22Rv1 (cell line): ENCODE measurements around the gene QSER1.

Experiments used
- ZFX ChIP-seq: fragments of 450-650 bp; IDR thresholded peaks from 2 replicates; pipeline ENCODE4 v1.6.1; 2017; ENCODE audit warnings: antibody characterized with exemption, borderline replicate concordance
- TF ChIP-seq, protein P1 (sequence below): fragments of 450-650 bp; IDR thresholded peaks from 2 replicates; pipeline ENCODE4 v1.5.1; 2017; ENCODE audit warnings: mild to moderate bottlenecking

DNA sequence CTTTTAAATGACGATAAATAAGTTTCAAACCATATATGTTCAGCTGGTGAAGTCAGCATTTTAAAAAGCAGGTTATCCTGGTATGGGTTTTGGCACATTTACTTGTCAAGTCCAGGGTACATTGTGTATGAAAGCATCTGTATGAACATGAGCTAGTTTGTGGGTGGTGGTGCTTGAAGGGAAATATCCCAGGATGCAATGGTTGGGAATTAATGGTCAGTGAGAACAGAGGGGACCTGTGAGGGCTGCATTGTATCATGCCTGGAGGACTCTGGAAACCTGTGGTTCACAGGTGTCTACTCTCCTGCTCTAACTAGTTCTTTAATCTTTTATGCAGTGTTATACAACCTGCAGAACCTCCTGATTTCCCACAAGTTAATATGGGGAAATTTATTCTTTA lies 128.9 kb downstream of the QSER1 start:
- TF ChIP-seq, protein P1, sequence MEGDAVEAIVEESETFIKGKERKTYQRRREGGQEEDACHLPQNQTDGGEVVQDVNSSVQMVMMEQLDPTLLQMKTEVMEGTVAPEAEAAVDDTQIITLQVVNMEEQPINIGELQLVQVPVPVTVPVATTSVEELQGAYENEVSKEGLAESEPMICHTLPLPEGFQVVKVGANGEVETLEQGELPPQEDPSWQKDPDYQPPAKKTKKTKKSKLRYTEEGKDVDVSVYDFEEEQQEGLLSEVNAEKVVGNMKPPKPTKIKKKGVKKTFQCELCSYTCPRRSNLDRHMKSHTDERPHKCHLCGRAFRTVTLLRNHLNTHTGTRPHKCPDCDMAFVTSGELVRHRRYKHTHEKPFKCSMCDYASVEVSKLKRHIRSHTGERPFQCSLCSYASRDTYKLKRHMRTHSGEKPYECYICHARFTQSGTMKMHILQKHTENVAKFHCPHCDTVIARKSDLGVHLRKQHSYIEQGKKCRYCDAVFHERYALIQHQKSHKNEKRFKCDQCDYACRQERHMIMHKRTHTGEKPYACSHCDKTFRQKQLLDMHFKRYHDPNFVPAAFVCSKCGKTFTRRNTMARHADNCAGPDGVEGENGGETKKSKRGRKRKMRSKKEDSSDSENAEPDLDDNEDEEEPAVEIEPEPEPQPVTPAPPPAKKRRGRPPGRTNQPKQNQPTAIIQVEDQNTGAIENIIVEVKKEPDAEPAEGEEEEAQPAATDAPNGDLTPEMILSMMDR, result no peak
- TF ChIP-seq ZFX, result no peak
